AG10803 (cell line): Measurements from ENCODE around the gene RHOBTB3.

Experiments used
- DNase-seq: peaks from one replicate; pipeline ENCODE4 v3.0.0; 2010; ENCODE audit warnings: low read depth
- H3K4me3 ChIP-seq: 2 replicates; pipeline ENCODE4 v1.5.1; 2011; ENCODE audit warnings: mild to moderate bottlenecking, low read length, control low read depth
- TF ChIP-seq, protein P1 (sequence below): conservative IDR thresholded peaks from 2 replicates; pipeline ENCODE4 v1.5.1; 2011; ENCODE audit warnings: mild to moderate bottlenecking, low read length, control low read depth, inconsistent platforms

The RHOBTB3 gene

DNA sequence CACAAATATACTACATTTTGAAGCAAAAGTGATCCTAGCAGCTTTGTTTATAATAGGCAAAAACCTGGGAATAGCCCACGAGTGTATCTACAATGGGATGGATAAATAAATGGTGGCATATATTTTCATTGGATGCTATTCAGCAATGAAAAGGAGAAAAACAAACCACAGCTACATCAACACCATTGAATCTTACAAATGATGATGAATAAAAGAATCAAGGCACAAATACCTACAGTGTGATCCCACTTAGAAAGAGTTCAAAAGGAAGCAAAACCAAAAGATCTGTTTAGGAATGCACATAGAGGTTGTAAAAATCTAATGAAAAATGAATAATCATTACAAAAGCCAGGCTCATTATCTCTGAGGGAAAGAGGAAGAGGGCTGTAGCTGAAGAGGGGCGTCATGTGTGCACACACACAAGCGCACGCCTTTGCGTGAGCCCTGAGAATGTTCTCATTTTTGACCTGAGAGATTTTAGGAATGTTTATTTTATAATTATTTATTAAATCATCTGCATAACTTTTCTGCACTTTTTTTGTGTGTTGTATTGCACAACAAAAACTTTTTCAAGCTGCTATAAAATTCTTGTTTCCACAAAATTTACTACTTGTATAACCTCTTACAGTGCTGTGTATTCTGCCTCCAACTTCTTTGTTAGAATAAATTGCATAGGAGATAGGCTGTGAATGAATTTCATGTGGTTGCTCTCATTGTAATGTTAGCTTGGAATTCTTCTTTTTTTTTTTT, 5.9 kb upstream of the RHOBTB3 start:
- H3K4me3 ChIP-seq, result no peak overlapping the region

DNA sequence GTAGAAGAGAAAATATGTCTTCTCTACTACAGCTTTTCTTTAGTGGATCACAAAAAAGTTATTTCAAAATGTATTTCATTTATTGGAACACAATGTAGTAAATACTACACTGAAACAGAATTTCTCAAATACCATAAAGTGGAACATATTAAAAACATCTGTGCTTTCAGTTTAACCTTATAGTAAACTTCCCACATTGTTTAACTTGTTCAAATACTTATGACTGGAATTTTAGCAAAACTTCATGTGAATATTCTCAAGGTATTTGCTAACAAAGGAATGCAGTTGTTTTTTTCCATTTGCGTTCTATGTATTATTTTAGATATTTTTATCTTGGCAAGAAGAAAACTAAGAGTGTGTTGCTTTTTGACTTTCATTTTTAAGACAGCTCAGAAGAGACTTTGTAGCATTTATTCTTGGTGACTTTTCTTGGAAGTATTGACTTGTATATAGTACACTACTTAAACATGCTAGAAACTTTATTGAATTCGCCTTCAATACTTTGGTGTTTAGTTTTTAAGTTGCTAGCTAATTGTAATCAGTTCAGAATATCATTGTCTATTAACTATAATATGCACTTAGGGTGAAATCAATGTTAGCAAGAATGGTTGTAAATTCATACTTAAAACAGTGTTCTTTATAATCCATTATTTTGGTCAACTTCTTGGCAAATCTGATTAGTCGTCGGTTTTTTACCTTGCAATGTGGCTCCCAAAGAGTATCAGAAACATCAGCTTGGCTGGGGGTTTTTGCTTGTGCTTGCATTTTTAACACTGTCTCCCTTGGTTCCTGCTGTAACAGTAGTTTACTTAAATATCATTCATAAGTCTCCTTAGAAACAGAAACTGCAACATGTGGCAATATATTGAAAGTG, 5.0 kb upstream of the RHOBTB3 start:
- H3K4me3 ChIP-seq, result peak overlapping the region; percentile 36
- TF ChIP-seq, protein P1, sequence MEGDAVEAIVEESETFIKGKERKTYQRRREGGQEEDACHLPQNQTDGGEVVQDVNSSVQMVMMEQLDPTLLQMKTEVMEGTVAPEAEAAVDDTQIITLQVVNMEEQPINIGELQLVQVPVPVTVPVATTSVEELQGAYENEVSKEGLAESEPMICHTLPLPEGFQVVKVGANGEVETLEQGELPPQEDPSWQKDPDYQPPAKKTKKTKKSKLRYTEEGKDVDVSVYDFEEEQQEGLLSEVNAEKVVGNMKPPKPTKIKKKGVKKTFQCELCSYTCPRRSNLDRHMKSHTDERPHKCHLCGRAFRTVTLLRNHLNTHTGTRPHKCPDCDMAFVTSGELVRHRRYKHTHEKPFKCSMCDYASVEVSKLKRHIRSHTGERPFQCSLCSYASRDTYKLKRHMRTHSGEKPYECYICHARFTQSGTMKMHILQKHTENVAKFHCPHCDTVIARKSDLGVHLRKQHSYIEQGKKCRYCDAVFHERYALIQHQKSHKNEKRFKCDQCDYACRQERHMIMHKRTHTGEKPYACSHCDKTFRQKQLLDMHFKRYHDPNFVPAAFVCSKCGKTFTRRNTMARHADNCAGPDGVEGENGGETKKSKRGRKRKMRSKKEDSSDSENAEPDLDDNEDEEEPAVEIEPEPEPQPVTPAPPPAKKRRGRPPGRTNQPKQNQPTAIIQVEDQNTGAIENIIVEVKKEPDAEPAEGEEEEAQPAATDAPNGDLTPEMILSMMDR, result no peak
- peak; percentile 93 for DNase-seq

More for the DNA sequence above, 5.9 kb upstream of the RHOBTB3 start:
- peak; percentile 82 for DNase-seq
- TF ChIP-seq, protein P1, result no peak

DNA sequence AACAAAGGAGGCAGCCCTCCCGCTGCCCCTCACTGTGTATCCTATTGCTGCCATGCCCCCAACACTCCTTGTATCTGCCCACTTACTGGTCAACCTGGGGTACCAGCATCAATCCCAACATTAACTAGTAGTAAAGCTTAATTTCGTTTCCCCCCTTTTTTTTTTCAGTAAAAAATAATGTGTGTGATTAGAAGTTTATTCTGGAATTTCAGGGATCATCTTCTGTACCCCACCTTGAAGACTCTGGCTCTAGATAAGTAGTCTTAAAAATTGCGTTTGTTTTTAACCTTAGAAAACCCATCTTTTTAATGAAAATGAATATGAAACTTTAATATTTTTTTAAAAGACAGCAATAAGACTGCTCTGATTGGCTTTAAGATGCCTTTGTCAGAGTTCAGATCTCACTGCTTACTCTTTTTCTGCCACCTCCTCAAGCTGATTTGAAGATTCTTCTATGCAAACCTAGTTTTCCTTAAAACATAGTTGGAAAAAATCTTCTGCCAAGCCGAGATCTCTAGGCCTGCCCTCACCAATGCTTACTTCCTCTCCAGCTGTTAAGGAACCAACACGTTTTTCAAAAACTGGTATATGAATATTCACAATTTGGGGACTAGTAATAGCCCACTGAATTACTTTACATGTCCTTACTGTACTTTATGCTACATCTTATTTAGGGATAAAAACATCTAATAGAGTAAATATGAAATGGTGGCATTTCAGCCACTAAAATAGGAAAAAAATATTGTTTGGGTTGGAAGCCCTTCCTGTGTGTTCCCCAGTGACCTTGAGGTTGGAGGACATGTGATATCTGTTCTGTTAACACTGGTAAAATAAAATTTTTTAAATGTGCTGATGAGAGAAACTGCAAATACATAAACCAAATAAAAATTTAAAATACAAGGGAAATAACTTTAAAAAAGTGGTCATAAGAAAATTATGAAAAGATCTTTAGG, 4.0 kb upstream of the RHOBTB3 start:
- DNase-seq, result peak; percentile 31
- TF ChIP-seq, protein P1, result no peak
- H3K4me3 ChIP-seq, result peak overlapping the region; percentile 36

DNA sequence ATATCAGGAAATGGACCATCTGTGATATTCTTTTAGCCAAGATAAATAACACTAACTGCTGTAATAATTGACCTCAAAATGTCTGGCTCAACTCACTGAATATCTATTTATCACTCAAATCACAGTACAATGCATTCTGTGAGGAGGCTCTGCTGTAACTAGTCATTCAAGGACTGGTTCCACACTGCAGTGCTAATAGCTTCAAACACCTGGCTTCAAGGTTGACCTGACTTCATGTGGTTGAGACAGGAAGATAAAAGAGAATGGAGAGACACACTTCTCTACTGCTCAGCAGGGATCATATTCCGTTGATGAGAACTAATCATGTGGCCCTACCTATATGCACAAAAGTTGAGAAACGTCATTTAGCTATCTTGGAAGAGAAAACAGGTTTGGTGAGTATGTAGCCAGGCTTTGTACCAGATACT, 3.4 kb upstream of the RHOBTB3 start:
- DNase-seq, result peak; percentile 61
- H3K4me3 ChIP-seq, result no peak overlapping the region
- TF ChIP-seq, protein P1, result no peak

DNA sequence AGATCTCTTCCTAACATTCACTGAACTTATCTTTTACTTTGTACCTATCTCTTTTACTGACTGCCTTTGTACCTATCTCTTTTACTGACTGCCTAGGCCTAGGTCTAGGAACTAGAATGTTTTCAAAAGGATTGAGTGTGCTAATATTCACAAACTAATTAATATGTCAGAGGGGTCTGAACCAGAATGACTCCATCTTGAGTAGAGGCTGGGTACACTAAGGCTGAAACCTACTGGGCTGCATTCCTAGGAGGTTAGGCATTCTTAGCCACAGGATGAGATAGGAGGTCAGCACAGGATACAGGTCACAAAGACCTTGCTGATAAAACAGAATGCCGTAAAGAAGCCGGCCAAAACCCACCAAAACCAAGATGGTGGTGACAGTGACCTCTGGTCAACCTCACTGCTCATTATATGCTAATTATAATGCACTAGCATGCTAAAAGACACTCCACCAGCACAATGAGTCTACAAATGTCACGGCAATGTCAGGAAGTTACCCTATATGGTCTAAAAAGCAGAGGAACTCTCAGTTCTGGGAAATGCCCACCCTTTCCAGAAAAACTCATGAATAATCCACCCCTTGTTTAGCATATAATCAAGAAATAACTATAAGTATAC, 2.5 kb upstream of the RHOBTB3 start:
- H3K4me3 ChIP-seq, result no peak overlapping the region
- DNase-seq, result no peak
- TF ChIP-seq, protein P1, result no peak
